ENCODE measurements around the gene PCDH10. TPM values are rescaled to one million over a fixed set of nuclear protein-coding genes. Genes with fewer than 3 reads are reported as not detected.

The PCDH10 gene
- total RNA-seq, 4 donors from 2014 or later = 0.13 to 1.5 (median 0.50) TPM

GRCh38 chr4:133127500-133127899, 21.6 kb upstream of the PCDH10 start:
- Histone ChIP-seq H3K27me3 (no peaks in the 10 kb centered on the region), H3K4me1 (no peaks in the 10 kb centered on the region), H3K9me3 (no peaks in the 10 kb centered on the region), H3K27ac (no peak overlapping the region), H3K4me3 (replicated peaks in 1 of 3) (no peak overlapping the region), H3K36me3 (no peaks in the 10 kb centered on the region)
- TF ChIP-seq POLR2A (IDR thresholded peaks at IDR 0.05) (no peak), CTCF (IDR thresholded peaks at IDR 0.05) (no peak)
- intact Hi-C loops (cut with DNase I) = no loop called here
- WGBS, 2 donors = 81 to 83% methylated on average over 3 of the region's 3 CpGs
- DNase-seq = no peak

- Histone ChIP-seq H3K4me3 (replicated peaks in 1 of 3) (no peak overlapping the region), H3K27ac (no peak overlapping the region), H3K27me3 (no peaks in the 10 kb centered on the region), H3K36me3 (no peaks in the 10 kb centered on the region), H3K9me3 (no peaks in the 10 kb centered on the region), H3K4me1 (no peaks in the 10 kb centered on the region)
- intact Hi-C loops (cut with DNase I) = no loop called here
- no peak for DNase-seq
- TF ChIP-seq POLR2A (IDR thresholded peaks at IDR 0.05) (no peak), CTCF (IDR thresholded peaks at IDR 0.05) (no peak)
Observed at GRCh38 chr4:133129237-133129636, 19.9 kb upstream of the PCDH10 start.

- no peaks in the 10 kb centered on the region for H3K27me3 ChIP-seq
- intact Hi-C loops (cut with DNase I) = no loop called here
- no peaks in the 10 kb centered on the region for H3K36me3 ChIP-seq
- H3K27ac ChIP-seq = no peak overlapping the region
- WGBS, 2 donors = 83 to 84% methylated on average over 2 of the region's 2 CpGs
- H3K4me1 ChIP-seq = no peaks in the 10 kb centered on the region
- no peak for DNase-seq
- no peak overlapping the region for H3K4me3 ChIP-seq (replicated peaks in 1 of 3)
- no peaks in the 10 kb centered on the region for H3K9me3 ChIP-seq
- TF ChIP-seq POLR2A (IDR thresholded peaks at IDR 0.05) (no peak), CTCF (IDR thresholded peaks at IDR 0.05) (no peak)
Observed at GRCh38 chr4:133130171-133130570, 18.9 kb upstream of the PCDH10 start.

DNA sequence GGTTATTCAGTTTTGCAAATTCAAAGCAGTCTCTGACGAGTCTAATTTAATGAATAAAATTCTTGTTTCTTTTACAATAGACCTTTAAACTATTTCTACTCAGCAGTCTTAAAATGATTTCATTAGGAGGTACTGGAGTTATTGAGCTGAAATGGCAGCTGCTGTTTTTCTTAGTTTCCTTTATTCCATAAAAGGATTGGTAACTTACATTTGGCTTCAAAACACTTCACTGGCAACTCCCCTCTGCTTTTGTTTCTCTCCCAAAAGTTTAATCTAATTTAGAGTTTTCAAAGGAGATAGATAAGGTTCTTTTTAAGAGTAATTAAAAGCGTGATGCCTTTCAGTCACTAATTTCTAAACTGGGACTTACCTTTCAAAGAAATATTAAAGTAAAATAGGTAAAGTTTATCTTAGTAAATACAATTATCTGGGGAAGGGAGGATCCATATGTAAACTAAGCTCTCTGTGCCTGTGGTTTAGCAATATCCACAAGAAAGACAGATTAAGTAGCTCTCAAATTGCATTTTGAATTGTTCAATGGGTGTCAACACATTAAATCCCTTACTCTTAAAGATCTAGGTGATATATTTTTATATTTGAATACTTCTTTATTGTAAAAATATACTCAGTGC, 17.1 kb upstream of the PCDH10 start:
- intact Hi-C loops (cut with DNase I) = no loop called here
- TF ChIP-seq POLR2A (IDR thresholded peaks at IDR 0.05) (no peak), CTCF (IDR thresholded peaks at IDR 0.05) (no peak)
- Histone ChIP-seq H3K27ac (no peak overlapping the region), H3K36me3 (no peaks in the 10 kb centered on the region), H3K4me3 (replicated peaks in 1 of 3) (no peak overlapping the region), H3K9me3 (no peaks in the 10 kb centered on the region), H3K27me3 (no peaks in the 10 kb centered on the region), H3K4me1 (no peaks in the 10 kb centered on the region)
- WGBS, 2 donors = 61 to 70% methylated on average over 2 of the region's 2 CpGs
- no peak for DNase-seq

- 91 to 93% methylated on average over 3 of the region's 3 CpGs for WGBS, 2 donors
- H3K36me3 ChIP-seq = no peaks in the 10 kb centered on the region
- no peaks in the 10 kb centered on the region for H3K4me1 ChIP-seq
- H3K27me3 ChIP-seq = no peaks in the 10 kb centered on the region
- no peak for DNase-seq
- H3K27ac ChIP-seq = no peak overlapping the region
- no peak for TF ChIP-seq POLR2A (IDR thresholded peaks at IDR 0.05)
- no peak for TF ChIP-seq CTCF (IDR thresholded peaks at IDR 0.05)
- no peaks in the 10 kb centered on the region for H3K9me3 ChIP-seq
- intact Hi-C loops (cut with DNase I) = no loop called here
- H3K4me3 ChIP-seq (replicated peaks in 1 of 3) = no peak overlapping the region
Observed at GRCh38 chr4:133136833-133137232, 12.3 kb upstream of the PCDH10 start.

Measured in thyroid gland (tissue), 4 donors.